SKM-1 treated with dmso at 0.1 percent for 144 hours (cell line): ENCODE results near the gene MLPH.

Experiments
- DNase-seq: peaks from one replicate; lab custom pipeline; 2025; ENCODE audit not compliant: unreplicated experiment; lab: John Stamatoyannopoulos, UW

Gene MLPH

GRCh38 chr2:237598468-237599208, 111.6 kb downstream of the MLPH start:
- DNase-seq, result no peak

GRCh38 chr2:237599465-237600110, 112.5 kb downstream of the MLPH start:
- no peak for DNase-seq

- DNase-seq, result no peak
These were observed 113.3 kb downstream of the MLPH start for GRCh38 chr2:237600205-237600846.

- DNase-seq, result no peak
These were observed 114.5 kb downstream of the MLPH start for GRCh38 chr2:237601453-237602116.

GRCh38 chr2:237602409-237602808, 115.4 kb downstream of the MLPH start:
- DNase-seq, result no peak

GRCh38 chr2:237603049-237603717, 116.1 kb downstream of the MLPH start:
- no peak for DNase-seq

- DNase-seq, result no peak
These were observed 116.8 kb downstream of the MLPH start for GRCh38 chr2:237603718-237604362.

GRCh38 chr2:237604391-237604790, 117.3 kb downstream of the MLPH start:
- DNase-seq, result no peak
